Hindlimb muscle (tissue), 1 donor: ENCODE measurements around the gene TSPAN7. TPM values are rescaled to one million over a fixed set of nuclear protein-coding genes. Genes with fewer than 3 reads are reported as not detected.

ENCODE experiments used
- DNase-seq: peaks from one replicate; pipeline ENCODE4 v3.0.0-alpha.2; 2013
- polyA plus RNA-seq: library from polyadenylated mRNA; unstranded; fragments of 120-200 nt; gene quantifications from one replicate; pipeline ENCODE4 v1.2.1, GENCODE V29; 2013; ENCODE audit not compliant: insufficient read length

The TSPAN7 gene
- polyA plus RNA-seq, 1 donor, result 130 TPM

DNA sequence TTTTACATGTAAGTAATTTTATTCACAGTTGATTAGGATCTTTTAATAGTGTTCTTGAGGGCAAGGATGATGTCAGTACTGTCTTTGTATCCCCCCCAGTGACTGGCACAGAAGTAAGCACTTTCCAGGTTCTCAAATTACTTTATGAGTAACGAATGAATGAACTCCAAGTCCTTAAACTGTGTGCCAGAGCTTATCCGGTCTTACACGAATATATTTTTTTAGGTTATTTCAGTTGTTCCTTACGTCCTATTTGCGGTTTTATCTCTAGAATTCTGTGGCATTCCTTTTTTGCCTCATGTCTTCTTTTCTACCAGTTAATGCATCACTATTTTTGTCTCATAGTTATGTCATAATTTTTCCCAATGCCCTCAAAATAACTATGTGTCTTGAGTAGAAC is 133.1 kb downstream of the TSPAN7 start:
- peak; percentile 3 for DNase-seq

DNA sequence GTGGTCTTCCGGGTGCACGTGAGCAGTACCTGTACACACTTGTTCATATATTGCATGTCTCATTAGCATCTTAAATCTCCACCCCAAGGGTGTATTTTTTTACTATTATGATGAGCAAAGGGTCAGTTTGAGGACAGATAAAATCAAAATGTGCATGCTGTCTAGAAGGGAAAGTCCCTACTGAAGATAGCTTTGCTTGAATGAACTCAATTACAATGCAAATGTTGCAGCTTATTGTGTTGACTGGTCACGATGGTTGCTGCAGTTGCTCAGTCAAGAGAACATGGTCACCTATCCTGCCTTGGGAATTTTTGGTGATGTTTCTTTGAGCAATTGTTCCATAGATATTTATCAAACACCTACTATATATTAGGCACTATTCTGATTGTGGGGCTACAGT is 136.1 kb downstream of the TSPAN7 start:
- DNase-seq, result no peak

DNA sequence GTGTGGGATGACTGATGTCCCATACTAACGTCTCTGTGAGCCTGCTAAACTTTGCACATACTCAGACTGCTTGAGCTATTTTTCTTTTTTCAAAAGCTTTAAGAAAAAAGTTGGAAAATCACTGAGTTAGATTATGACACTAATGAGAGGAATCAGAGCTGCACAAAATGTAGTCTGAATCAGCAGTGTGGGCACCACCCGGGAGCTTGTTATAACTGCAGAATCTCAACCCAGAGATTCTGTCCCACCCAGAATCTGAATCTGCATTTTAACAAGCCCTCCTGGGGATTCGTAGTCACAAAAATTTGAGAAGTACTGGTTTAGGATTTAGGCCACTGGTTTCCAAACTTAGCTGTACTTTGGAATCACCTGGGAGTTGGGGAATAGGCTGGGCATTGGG is 137.8 kb downstream of the TSPAN7 start:
- DNase-seq, result no peak

DNA sequence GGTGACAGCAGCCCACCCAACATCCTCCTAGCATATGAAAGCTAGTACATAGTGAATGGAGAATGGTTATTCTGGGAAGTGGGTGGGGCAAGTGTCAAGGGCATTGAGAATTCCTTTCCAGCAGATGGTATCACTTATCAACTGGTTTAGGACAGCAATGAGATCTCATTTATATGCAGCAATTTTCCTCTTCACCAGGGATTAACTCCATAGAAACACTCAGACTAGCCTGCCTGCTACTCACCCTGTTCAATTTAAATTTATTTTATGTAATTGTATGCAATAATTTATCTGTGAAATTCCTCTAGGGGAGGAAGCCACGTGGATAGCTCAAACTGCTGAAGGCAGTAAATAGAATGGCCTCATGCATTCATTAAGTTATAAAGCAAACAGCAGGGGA is 138.4 kb downstream of the TSPAN7 start:
- DNase-seq, result no peak

DNA sequence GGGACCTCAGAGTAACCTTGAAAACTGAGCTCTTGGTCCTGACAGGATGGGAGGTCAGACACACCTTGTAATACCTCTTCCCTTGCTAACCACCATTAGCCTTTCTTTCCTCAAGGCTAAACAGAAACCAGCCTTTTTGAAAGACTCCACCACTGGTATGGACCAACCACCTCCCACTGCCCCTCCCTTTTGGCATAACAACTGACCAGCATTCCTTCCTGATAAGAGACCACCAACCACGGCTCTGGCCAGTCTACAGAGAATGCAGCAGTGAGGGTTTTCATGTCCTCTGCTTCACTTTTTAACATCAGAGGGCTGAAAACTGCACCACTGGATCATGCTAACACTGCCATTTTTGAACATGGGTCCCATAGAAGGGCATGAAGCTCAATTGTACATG is 139.7 kb downstream of the TSPAN7 start:
- no peak for DNase-seq

DNA sequence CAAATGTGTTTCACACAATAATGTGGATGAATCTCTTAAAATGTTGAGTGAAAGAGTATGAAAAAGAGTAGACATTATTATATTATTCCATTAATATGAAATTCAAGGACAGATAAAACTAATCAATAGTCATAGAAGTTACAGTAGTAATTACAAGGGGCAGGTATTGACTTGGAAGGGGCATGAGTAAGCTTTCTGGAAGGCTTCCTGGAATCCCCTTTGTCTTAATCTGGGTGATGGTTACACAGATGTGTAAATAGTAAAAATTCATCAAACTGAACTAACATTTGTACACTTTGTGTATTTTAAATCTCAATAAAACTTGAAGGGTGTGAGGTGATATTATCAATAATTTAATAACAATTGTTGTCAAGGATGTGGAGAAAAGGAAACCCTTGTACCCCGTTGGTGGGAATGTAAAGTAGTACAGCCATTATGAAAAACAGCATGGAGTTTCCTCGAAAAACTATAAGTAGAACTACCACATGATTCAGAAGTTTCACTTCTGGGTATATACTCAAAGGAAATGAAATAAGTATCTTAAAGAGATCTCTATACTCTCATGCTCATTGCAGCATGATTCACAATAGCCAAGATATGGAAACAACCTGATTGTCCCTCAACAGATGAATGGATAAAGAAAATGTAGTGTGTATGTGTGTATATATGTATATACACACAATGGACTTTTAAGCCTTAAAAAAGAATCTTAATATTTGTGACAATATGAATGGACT is 143.0 kb downstream of the TSPAN7 start:
- no peak for DNase-seq

DNA sequence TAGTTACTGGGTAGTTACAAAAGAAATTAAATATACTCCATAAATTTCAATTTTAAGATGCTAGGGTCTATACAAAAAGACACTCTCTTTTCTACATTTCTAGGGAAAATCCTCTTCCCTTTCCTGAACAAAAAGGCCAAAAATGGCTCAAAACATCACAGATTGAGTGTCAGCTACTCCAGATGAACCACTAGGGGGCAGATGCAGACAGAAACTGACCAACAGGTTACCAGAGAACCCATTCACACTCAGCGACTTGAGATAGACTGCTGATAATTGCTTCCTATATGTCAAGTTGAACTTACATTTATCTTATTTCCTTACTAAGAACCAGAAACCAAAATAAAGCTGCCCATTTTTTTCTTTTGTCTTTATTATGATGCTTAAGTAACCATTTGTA is 156.5 kb downstream of the TSPAN7 start:
- no peak for DNase-seq

DNA sequence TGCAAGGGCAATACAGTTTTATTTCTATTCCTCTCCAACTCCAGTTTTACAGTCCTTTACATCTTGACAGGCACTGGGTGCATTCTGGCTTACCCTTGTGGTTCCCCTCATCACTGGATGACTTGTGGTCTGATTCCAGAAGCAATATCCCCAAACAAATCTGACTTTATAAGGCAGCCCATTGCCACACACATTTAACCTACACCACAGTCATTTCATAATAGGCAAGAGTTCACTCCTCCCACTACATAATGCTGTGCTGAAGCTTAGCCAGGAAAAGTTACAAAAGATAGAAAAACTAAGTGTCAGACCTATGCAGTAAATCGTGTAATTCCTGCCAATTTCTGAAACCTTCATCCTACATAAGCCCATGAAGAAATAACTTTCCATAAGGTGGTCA is 157.0 kb downstream of the TSPAN7 start:
- no peak for DNase-seq

DNA sequence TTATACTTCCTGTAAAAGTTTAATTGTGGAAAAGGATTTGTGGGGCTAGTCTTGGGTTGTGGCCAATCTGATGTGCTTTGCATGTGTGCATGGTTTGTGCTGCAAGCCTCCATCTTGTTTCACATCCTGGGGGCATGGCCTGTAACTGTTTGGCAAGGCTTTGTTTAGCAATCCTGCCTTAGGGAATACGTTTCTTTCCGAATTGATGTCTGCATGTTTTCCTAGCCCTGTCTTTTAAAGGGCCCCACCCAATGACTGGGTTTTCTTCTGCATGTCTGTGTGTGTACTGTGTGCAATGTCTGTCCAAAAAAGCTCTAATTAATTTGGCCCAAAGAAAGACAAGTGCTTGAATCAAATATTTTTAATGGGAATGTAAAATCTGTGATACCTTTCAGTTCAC is 165.3 kb downstream of the TSPAN7 start:
- no peak for DNase-seq

DNA sequence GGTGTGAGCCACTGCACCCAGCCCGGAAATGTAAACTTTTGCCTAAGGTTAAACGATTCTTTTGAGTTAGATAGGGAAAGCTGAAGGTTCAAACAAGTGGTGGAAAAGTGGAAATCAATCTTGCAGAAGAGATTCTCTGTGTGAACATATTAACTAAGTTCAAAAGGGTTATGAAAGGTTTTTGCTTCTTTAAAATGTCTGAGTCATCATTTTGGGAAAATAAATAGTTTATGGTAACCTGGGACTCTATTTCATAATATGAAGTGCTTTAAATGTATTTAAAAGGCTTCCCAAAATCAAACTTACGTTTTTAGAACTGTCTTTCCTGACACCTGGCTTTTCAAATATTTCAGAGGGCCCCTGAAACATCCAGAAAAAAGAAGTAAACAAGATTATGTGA is 166.3 kb downstream of the TSPAN7 start:
- DNase-seq, result no peak

DNA sequence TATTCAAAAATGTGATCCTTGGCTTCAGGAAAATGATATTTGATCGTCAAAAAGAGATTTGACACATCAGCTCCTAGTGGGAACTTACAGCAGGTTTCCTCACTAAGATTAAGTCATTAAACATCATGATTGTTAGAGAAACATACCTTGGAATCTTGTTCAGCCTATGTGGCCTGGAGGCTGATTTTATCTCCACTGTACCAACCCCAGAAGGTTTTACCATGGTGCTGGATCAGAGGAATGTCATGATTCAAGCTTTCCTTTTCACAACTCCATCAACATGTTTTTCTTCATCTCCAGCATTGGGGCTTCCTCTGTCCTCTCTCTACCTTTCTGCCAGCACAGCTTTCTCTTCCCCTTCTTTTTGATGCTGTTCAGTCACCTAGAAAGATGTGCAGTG is 171.5 kb downstream of the TSPAN7 start:
- no peak for DNase-seq

Other genes starting within 250 kb of the TSPAN7 start
- gene RPGR, start 234.0 kb upstream of the TSPAN7 start, polyA plus RNA-seq, result 7.7 TPM
- not detected for gene OTC, start 208.9 kb upstream of the TSPAN7 start, polyA plus RNA-seq
- 11.1 TPM for gene MID1IP1, start 239.9 kb downstream of the TSPAN7 start, polyA plus RNA-seq